GM23338 (cell line): ENCODE data around the gene TMPRSS3.

Source experiments
- CTCF ChIP-seq, 2 experiments: fragments of 200-600 bp in 1 of 2; sonication (generic) in 1 of 2; conservative IDR thresholded peaks; 2 replicates each; pipeline versions ENCODE4 v1.5.1 to v1.6.1; 2016 to 2017; ENCODE audit warnings: antibody characterized with exemption in 2 of 2, low read depth in 2 of 2, mild to moderate bottlenecking in 2 of 2, moderate library complexity in 1 of 2
- ETS1 ChIP-seq: IDR thresholded peaks from 2 replicates; pipeline ENCODE4 v1.6.1; 2016; ENCODE audit warnings: antibody characterized with exemption
- EZH2 ChIP-seq: fragments of 200-600 bp; sonication (generic); IDR thresholded peaks from one replicate; pipeline ENCODE4 v1.8.0; 2017; ENCODE audit warnings: antibody characterized with exemption, mild to moderate bottlenecking, low read depth; ENCODE audit not compliant: unreplicated experiment
- EZH2phosphoT487 ChIP-seq: fragments of 200-600 bp; sonication (generic); IDR thresholded peaks from one replicate; pipeline ENCODE4 v1.8.1; 2018; ENCODE audit warnings: antibody characterized with exemption; ENCODE audit not compliant: unreplicated experiment
- JUNB ChIP-seq: IDR thresholded peaks from one replicate; pipeline ENCODE4 v1.6.1; 2016; ENCODE audit warnings: antibody characterized with exemption; ENCODE audit not compliant: unreplicated experiment
- POLR2AphosphoS5 ChIP-seq: IDR thresholded peaks from 2 replicates; pipeline ENCODE4 v1.6.1; 2016; ENCODE audit warnings: antibody characterized with exemption, low read depth
- REST ChIP-seq: IDR thresholded peaks from one replicate; pipeline ENCODE4 v1.6.1; 2018; ENCODE audit warnings: antibody characterized with exemption; ENCODE audit not compliant: unreplicated experiment

GRCh38 chr21:42384989-42385388, 10.9 kb downstream of the TMPRSS3 start:
- TF ChIP-seq CTCF (conservative IDR thresholded peaks at IDR 0.05; ENCODE audit: low read depth in 2 of 2) = no peak
- TF ChIP-seq POLR2AphosphoS5 = no peak
- TF ChIP-seq ETS1 = no peak
- TF ChIP-seq EZH2 = no peak
- no peak for TF ChIP-seq REST
- no peak for TF ChIP-seq EZH2phosphoT487
- TF ChIP-seq JUNB = no peak
